Duodenal mucosa (tissue), 2 donors: ENCODE measurements around the gene CALR.
"Not testable (repeated sequence)": the region's sequence is repeated elsewhere in the genome, so short reads cannot be mapped to it uniquely, and the experiment has no call there.

ENCODE experiments used
- H3K27ac ChIP-seq: one replicate; pipeline ENCODE4 v1.7.0; 2013; ENCODE audit warnings: low read depth, low read length
- H3K27me3 ChIP-seq, 2 donors: one replicate each; pipeline ENCODE4 v1.7.0; 2013; ENCODE audit warnings: low read length in 2 of 2, control low read depth in 1 of 2; ENCODE audit not compliant: insufficient read depth in 2 of 2, control insufficient read depth in 1 of 2
- H3K36me3 ChIP-seq, 2 donors: one replicate each; pipeline ENCODE4 v1.7.0; 2013; ENCODE audit warnings: low read length in 2 of 2, control low read depth in 1 of 2; ENCODE audit not compliant: insufficient read depth in 2 of 2, control insufficient read depth in 1 of 2
- H3K4me1 ChIP-seq, 2 donors: one replicate each; pipeline ENCODE4 v1.7.0; 2013; ENCODE audit warnings: low read length in 2 of 2, control low read depth in 1 of 2; ENCODE audit not compliant: insufficient read depth in 2 of 2, control insufficient read depth in 1 of 2
- H3K4me3 ChIP-seq, 2 donors: one replicate each; pipeline ENCODE4 v1.7.0; 2013; ENCODE audit warnings: low read length in 2 of 2, low read depth in 1 of 2
- H3K9ac ChIP-seq, 2 donors: one replicate each; pipeline ENCODE4 v1.7.0; 2013; ENCODE audit warnings: low read length in 2 of 2, low read depth in 1 of 2
- H3K9me3 ChIP-seq, 2 donors: one replicate each; pipeline ENCODE4 v1.7.0; 2013; ENCODE audit warnings: low read length in 2 of 2, control low read depth in 1 of 2; ENCODE audit not compliant: control insufficient read depth in 1 of 2

CALR gene

DNA sequence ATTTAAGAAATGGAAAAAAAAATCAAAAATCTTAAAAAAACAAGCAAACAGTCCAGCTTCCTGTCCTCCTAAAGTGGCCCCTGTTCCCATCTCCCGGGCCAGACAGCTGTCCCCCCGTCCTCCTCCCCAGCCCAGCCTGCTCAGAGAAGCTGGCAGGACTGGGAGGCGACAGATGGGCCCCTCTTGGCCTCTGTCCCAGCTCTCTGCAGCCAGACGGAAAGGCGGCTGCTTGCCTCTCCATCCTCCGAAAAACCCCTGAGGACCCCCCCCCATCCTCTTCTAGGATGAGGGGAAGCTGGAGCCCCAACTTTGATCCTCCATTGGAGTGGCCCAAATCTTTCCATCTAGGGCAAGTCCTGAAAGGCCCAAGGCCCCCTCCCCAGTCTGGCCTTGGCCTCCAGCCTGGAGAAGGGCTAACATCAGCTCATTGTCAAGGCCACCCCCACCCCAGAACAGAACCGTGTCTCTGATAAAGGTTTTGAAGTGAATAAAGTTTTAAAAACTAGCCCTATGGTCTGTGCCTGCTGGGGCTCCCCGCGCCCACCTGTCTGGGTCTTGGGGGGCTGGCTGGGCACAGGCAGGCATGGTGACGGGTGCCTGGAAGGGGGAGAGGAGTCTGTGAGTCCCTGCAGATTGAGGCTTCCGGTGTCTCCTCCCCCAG is 14.9 kb downstream of the CALR start:
- no peak overlapping the region for H3K9ac ChIP-seq

DNA sequence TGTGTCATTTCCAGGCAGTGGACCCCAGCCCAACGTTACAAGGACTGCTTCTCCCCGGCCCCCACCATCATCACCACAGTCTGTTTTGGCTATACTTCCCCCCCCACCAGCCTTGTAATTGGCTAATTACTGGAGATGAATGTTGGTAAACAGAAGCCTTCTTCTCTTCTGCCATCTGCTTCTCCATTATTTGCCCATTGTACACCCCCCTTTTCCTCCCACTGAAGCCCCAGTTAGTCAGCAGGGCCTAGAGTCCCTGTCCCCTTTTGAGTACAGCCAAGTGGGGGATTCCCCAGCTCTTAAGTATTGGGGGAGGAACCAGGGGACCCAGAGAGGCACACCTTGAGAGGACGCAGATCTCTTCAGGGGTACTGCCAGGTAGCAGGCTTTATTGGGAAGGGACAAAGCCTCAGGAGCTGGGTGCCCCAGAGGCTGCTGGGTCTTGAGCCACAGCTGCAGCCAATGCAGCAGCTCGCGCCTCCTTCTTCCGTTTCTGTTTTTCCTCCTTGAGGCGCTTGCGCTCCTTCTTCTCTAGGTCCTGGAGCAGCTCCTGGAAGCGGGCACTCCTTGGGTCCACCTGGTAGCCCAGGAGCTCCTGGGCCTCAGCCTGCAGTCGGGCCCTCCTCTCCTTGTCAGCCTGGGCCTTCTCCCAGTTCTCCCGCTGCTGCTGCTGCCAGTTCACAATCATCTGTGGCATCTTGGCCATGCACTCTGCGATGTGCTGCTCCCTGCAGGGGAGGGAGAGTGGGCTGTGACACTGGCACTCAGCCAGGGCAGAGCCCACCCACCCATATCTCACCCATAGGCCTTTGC is 15.6 kb downstream of the CALR start:
- Histone ChIP-seq H3K9ac (no peak overlapping the region), H3K36me3 (peaks cover 13 to 40% of the 10 kb centered on the region in 2 donors), H3K27ac (no peak overlapping the region)

More for the DNA sequence above, 14.9 kb downstream of the CALR start:
- peaks cover 18 to 48% of the 10 kb centered on the region in 2 donors for H3K36me3 ChIP-seq
- no peak overlapping the region for H3K4me3 ChIP-seq
- H3K27ac ChIP-seq, result no peak overlapping the region
- peaks cover 13 to 18% of the 10 kb centered on the region in 2 donors for H3K4me1 ChIP-seq
- H3K27me3 ChIP-seq, result no peaks in the 10 kb centered on the region
- no peaks in the 10 kb centered on the region for H3K9me3 ChIP-seq

GRCh38 chr19:12954612-12954962 is 16.2 kb downstream of the CALR start:
- no peak overlapping the region for H3K27ac ChIP-seq
- no peaks in the 10 kb centered on the region for H3K27me3 ChIP-seq
- H3K4me3 ChIP-seq, result no peak overlapping the region
- H3K9me3 ChIP-seq, result no peaks in the 10 kb centered on the region
- no peak overlapping the region for H3K9ac ChIP-seq
- peaks cover 8 to 35% of the 10 kb centered on the region in 2 donors for H3K36me3 ChIP-seq
- peaks cover 13 to 18% of the 10 kb centered on the region in 2 donors for H3K4me1 ChIP-seq

More for the DNA sequence above, 15.6 kb downstream of the CALR start:
- H3K4me3 ChIP-seq, result no peak overlapping the region
- no peaks in the 10 kb centered on the region for H3K9me3 ChIP-seq
- no peaks in the 10 kb centered on the region for H3K27me3 ChIP-seq
- peaks cover 13 to 18% of the 10 kb centered on the region in 2 donors for H3K4me1 ChIP-seq

DNA sequence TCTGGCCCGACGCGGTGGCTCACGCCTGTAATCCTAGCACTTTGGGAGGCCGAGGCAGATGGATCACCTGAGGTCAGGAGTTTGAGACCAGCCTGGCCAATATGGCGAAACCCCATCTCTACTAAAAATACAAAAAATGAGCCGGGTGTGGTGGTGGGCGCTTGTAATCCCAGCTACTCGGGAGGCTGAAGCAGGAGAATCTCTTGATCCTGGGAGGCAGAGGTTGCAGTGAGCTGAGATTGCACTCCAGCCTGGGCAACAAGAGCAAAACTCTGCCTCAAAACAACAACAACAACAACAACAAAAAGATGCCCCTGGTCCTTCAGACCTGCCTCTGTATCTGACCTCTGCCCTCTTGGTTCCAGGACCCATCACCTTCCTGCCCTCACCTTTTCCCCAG is 17.2 kb downstream of the CALR start:
- peaks cover 4 to 28% of the 10 kb centered on the region in 2 donors for H3K36me3 ChIP-seq
- not testable (repeated sequence) for H3K9me3 ChIP-seq, H3K27ac ChIP-seq, H3K27me3 ChIP-seq
- peaks cover 13 to 18% of the 10 kb centered on the region in 2 donors for H3K4me1 ChIP-seq
- H3K4me3 ChIP-seq, result peak overlapping the region; percentile 87 to 95
- H3K9ac ChIP-seq, result peak overlapping the region in 1 of 2 donors; percentile 25

DNA sequence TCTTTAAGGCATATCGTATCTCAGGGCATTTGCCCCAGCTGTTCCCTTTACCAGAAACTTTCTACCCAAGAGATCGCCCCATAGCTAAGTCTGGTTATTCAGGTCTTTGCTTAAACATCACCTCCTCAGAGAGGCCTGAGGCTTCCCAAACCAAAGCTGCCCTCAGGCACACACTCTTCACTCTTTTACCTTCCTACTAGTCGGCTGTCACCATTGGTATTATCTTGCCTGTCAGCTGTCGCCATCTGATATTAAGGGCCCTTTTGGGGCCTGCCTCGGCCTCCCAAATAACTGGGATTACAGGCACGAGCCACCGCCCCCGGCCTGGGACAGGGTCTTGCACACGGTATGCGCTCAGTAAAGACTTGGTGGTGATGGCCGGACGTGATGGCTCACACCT is 17.6 kb downstream of the CALR start:
- Histone ChIP-seq H3K9me3 (no peaks in the 10 kb centered on the region), H3K27me3 (no peaks in the 10 kb centered on the region), H3K4me3 (peak overlapping the region; percentile 87 to 95), H3K9ac (peak overlapping the region in 1 of 2 donors; percentile 25), H3K27ac (no peak overlapping the region), H3K4me1 (peaks cover 13 to 18% of the 10 kb centered on the region in 2 donors), H3K36me3 (peaks cover 4 to 28% of the 10 kb centered on the region in 2 donors)

DNA sequence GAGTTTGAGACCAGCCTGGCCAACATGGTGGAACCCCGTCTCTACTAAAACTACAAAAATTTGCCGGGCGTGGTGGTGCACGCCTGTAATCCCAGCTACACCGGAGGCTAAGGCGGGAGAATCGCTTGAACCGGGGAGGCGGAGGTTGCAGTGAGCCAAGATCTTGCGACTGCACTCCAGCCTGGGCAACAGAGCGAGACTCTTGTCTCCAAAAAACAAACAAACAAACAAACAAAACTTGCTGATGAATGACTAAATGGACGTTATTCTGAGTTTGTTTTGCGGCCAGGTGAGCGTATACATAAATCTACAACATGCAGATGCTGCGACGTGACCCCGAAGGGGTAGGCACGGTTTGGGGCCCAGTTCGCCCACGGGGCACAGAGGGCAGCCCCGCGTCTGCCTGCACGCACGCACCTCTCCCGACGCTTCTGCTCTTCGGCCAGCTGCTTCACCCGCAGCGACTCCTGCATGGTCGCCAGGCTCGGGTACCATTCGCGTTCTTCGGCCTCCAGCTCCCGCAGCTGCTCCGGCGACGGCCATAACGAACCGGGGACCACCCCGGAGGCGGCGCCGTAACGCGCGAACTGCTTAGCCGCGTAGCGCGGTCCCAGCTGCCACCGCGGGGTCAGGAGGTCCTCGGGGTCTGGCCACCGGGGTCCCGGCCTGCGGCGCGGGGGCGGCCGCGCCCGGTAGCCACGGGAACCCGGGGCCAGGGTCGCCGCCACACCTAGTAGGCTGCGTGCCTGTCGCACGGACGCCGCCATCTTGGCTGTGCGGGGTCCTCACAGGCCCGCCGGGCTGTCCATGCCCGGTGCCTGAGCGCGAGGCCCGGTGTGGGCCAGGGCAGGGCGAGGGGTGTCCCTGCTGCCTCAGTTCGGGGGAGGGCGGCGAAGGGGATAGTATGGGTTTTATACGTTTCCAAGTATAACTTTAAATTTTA is 18.3 kb downstream of the CALR start, which contains the start of gene GADD45GIP1:
TSS of gene GADD45GIP1 (minus strand) at position 778 of the 943 bp plus-strand sequence. CDS start at position 767, 11 bp downstream.
- H3K27ac ChIP-seq, result peak within 1 kb of the TSS; percentile 79
- peak within 1 kb of the TSS; percentile 87 to 95 for H3K4me3 ChIP-seq
- peaks cover 4 to 22% of the 10 kb centered on the region in 2 donors for H3K36me3 ChIP-seq
- peak within 1 kb of the TSS; percentile 58 to 96 for H3K9ac ChIP-seq
- no peaks in the 10 kb centered on the region for H3K9me3 ChIP-seq
- no peaks in the 10 kb centered on the region for H3K27me3 ChIP-seq
- H3K4me1 ChIP-seq, result peaks cover 13 to 18% of the 10 kb centered on the region in 2 donors

- H3K9me3 ChIP-seq, H3K27me3 ChIP-seq: not testable (repeated sequence)
- Histone ChIP-seq H3K36me3 (peaks cover 4 to 15% of the 10 kb centered on the region in 2 donors), H3K4me3 (peak overlapping the region; percentile 87 to 95), H3K9ac (peak overlapping the region; percentile 58 to 96), H3K4me1 (peaks cover 13 to 18% of the 10 kb centered on the region in 2 donors), H3K27ac (peak overlapping the region; percentile 79)
Observed at GRCh38 chr19:12957389-12957952, 19.1 kb downstream of the CALR start.

- Histone ChIP-seq H3K4me3 (no peak overlapping the region), H3K9me3 (no peaks in the 10 kb centered on the region), H3K36me3 (peaks cover 0 to 2% of the 10 kb centered on the region in 2 donors), H3K27ac (no peak overlapping the region), H3K4me1 (peaks cover 11 to 16% of the 10 kb centered on the region in 2 donors), H3K9ac (no peak overlapping the region), H3K27me3 (no peaks in the 10 kb centered on the region)
Observed at GRCh38 chr19:12959481-12959880, 21.1 kb downstream of the CALR start.

GRCh38 chr19:12965017-12965811 is 26.8 kb downstream of the CALR start:
- Histone ChIP-seq H3K9ac (peak overlapping the region; percentile 56 to 86), H3K27ac (no peak overlapping the region)

More at GRCh38 chr19:12965017-12965811, 26.8 kb downstream of the CALR start:
- Histone ChIP-seq H3K27me3 (no peaks in the 10 kb centered on the region), H3K4me3 (peak overlapping the region; percentile 65 to 78), H3K36me3 (no peaks in the 10 kb centered on the region), H3K9me3 (no peaks in the 10 kb centered on the region), H3K4me1 (peaks cover 0 to 8% of the 10 kb centered on the region in 2 donors)
